COLO668 (cell line): ENCODE data around the gene PDE3A.

ENCODE experiments used
- DNase-seq: peaks from one replicate; lab custom pipeline; 2025; ENCODE audit not compliant: unreplicated experiment; lab: John Stamatoyannopoulos, UW

Gene PDE3A

GRCh38 chr12:20420557-20420956 lies 52.2 kb downstream of the PDE3A start:
- no peak for DNase-seq

GRCh38 chr12:20421421-20421820 lies 53.1 kb downstream of the PDE3A start:
- DNase-seq = no peak

- no peak for DNase-seq
Observed at GRCh38 chr12:20423557-20423956, 55.2 kb downstream of the PDE3A start.

DNA sequence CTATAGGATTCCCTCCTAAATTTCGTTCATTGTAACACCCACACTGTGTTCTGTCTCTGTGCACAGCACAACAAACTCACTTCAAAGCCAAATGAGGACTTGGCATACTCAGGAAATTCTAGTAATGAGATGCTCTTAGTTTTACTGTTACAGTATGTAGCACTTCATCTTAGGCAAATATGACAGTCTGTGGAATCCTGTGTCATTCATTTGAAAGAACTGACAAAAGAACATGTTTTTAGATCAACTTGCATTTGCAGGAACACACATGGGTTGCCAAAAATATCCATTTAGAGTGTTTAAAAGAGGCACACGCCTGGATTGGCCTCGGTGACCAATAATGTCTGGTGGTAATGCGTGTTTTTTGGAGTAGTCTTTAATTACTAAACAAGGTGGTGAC lies 56.5 kb downstream of the PDE3A start:
- DNase-seq = no peak

DNA sequence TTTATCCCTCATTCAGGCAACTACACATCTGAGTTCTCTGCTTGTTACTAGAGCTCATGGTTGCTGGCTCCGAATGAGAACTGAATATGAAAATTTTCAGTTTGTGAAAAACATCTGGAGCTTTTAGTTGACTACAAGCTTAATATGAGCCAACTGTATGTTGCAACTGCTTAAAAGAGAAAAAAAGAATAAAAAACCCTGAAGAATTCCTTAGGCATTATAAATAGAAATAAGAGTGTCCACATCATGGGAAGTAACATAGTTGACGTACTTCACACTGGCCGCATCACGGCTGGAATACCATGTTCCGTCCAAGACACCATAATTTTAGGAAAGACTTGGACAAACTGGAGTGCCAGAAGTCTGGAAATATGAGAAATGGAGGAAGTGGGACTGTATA lies 57.9 kb downstream of the PDE3A start:
- DNase-seq = no peak

- DNase-seq = no peak
Observed at GRCh38 chr12:20426957-20427356, 58.6 kb downstream of the PDE3A start.

DNA sequence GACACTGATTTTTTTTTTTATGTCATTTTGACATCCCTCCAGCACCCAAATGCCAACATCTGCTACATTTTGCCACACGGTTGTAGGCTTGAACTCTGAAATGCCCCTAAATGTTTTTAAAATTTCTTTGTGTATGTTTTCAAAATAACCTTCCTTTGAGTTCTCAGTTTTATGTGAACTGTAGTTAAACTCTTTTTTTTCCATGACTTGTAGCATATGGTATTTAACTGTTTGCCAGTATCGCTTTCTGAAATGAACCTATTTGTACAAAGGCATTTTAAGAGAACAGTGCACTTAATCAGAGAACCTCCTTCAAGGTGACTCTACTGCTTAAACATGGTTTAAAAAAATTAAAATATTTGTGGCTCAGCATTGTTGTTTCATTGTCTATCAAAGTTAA lies 61.5 kb downstream of the PDE3A start:
- no peak for DNase-seq

DNA sequence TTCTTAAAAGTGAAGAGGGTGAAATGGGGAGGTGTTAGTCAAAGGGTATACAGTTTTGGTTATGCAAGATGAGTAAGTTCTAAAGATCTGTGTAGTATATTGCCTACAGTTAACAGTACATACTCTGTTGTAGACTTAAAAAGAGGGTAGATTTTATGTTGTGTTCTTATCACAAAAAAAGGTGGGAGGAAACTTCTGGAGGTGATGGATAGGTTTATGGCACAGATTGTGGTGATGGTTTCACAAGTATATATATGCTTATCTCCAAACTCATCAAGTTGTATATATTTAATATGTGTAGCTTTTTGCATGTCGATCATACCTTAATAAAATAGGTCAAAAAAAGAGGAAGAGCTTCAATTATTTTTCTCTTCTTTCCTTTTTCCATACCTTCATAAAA lies 64.0 kb downstream of the PDE3A start:
- DNase-seq = no peak

DNA sequence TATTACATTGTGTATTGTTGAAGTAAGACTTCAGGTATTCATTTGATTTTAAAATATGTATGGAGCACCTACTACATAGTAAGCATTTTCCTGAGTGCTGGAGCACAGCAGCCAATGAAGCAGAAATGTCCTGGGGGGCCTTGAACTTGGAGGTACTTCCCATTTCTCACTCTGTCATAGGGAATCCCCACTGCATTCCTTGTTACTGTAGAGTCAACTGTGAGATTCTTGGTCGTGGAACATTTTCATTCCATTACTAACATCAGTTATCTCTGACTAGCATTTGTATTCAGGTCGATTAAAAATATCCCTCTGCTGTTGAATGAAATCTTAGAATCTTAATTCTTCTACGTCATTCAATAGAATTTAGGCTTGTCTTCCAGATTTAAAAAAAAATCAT lies 66.7 kb downstream of the PDE3A start:
- DNase-seq = no peak

DNA sequence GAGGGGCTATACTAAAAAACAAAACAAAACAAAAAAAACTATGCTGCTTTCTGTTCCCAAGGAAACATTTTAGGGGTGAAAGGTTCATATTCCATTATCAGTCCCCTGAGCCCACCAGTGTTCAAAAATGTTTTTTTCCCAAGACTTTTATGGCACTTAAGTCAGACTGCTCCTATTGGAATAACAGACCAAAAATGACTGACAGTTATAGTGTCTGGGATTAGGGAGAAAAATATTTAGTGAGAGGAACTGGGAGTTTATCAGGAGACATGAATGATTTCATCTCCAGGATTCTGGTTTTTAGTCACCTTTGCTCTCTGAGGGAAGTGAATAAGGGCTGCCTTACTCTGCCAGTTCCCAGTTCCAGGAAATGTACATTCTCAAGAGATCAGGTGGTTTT lies 68.0 kb downstream of the PDE3A start:
- DNase-seq = no peak

GRCh38 chr12:20438299-20438779 lies 70.0 kb downstream of the PDE3A start:
- DNase-seq = no peak

- no peak for DNase-seq
Observed at GRCh38 chr12:20439626-20440025, 71.3 kb downstream of the PDE3A start.

- DNase-seq = no peak
Observed at GRCh38 chr12:20440408-20440807, 72.1 kb downstream of the PDE3A start.

DNA sequence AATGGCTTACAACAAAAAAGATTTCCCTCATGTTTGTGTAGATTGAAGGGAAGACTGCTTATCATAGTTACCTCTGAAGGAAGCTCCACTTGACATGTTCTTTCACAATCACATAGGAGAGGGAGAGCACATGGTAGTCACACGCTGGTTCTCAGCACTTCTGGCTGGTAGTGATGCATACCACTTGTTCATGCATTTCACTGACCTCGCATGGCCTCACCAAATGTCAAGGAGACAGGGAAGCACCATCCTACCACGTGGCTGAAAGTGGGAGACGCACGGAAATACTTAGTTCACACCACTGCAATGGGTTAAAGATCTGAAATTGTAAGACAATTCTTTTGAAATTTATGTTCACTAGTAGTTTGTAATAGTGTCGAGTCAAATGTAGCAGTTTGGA lies 74.0 kb downstream of the PDE3A start:
- no peak for DNase-seq

GRCh38 chr12:20443255-20443654 lies 74.9 kb downstream of the PDE3A start:
- no peak for DNase-seq

GRCh38 chr12:20443792-20444191 lies 75.5 kb downstream of the PDE3A start:
- no peak for DNase-seq

- no peak for DNase-seq
Observed at GRCh38 chr12:20444595-20445170, 76.3 kb downstream of the PDE3A start.

DNA sequence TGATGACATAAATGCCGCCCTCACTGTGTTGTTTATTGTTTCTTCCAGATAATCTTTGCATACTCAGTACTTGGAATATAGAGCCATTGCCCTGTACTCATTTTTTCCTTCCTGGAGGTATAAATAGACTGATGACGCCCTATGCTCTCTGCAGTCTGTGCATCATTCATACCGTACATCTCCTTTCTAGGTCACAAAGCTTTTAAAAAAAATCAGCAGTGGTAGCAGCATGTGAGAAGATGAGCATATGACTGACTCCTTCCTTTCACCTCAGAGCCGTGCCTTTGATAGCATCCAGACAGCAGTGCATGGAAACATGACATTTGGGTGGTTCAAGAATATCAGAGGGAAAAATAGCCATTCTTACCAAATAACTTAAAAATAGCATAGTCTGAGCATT lies 77.3 kb downstream of the PDE3A start:
- DNase-seq = no peak

GRCh38 chr12:20446836-20447235 lies 78.5 kb downstream of the PDE3A start:
- no peak for DNase-seq

DNA sequence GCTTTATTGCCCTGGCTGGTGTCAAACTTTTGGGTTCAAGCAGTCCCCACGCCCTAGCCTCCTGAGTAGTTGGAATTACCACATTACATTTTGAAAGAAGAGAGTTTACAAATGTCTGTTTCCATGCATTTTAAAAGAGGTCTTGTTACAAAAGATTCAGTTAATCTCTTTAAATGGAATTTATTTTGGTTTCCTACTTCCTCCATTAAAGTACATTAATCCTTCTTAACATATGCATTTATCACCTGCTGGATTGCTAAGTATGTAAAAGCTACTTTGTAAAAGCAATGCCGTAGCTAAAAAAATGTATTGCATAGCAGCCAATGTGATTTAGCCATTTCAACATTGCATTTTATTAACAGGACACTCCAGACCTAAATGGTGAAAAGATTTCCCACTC lies 80.4 kb downstream of the PDE3A start:
- no peak for DNase-seq

GRCh38 chr12:20450591-20451180 lies 82.3 kb downstream of the PDE3A start:
- no peak for DNase-seq

DNA sequence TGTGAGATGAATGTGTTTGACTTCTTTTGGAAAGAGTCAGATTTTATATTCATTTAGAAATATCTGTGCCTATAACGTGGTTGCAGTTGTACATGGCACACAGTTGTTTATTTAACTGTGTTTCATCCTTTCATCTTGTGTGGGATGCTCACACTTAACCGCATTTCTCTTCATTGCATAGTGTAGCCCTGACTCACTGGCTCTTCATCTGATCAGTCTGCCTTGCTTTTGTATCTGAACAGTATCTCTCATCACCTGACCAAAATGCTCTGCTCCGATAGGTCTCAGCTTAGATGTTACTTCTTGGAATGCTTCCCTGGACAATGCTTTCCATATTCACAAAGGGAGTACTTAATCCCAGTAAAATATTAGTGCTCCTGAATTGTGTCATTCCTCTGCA lies 83.4 kb downstream of the PDE3A start:
- DNase-seq = no peak

DNA sequence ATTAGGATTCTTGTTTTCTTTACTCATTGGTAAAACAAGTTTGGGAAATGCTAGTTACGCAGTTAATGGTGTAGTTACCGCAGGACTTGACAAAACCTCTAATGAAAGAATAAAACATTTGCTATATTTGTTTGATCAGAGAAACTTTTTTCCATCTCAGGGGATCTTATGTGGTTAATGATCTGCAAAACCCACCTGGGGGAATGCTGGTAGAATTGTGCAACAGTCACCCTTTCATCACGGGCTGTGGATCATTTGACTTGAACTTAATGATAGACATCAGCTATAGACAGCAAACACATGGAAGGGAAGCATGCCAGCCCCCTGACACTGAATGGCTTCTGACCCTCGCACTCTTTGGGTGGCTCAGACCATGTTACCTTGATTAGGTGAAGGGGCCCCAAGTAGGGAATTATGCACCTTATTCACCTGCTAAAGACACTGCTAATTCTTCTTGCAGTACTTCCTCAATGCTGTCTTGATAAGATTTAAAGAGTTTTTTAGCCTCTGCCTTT lies 84.2 kb downstream of the PDE3A start:
- no peak for DNase-seq
